Measurements from ENCODE around the gene NR1D1.
A peak's percentile ranks its signal among the peaks of the same experiment; 100 is the strongest.

NR1D1 gene

DNA sequence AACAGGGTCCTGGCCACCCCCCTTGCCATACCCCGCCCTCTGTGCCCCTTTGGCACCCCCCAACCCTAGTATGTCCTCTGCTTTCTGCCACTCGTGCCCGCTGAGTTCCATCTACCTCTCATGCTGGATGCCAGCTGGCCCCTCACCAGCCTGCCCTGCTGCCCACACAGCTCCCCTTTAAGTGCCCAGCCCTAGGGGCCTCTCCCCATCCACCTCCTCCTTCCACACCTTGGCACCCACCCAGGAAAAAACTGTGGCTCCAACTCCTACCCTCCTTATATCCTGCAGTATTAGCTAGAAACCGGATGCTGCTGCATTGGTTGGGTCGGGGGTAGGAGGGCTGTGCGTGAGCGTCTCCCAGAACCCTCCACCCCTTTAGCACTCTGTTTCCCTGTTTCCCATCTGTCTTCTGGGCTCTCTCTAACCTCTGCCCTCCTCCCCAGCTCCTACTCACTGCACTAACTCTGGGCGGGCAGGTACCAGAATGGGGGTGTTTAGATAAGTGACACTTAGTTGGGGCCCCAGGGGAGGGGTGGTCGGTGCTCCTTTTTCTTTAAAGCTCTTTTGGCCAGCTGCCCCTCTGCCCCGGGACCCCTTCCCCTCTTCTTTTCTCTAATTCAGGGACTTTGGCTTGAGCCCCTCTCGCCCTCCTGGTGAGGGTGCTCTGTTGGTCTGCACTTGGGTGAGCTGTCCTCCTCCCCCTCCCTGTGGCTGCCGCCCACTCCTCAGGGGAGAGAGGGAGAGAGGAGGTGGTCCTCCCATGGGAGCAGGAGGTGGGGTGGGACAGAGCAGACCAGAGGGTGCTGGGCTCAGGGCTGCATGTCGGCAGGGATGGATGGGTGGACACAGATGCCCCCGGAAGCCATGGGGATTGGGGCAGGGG, 9.9 kb downstream of the NR1D1 start:
- H3K9me3 ChIP-seq (ENCODE audit: control insufficient read depth, low read length), result no peaks in the 10 kb centered on the region
- H3K9ac ChIP-seq (ENCODE audit: low read length), result no peak overlapping the region
- no peaks in the 10 kb centered on the region for H3K27me3 ChIP-seq (ENCODE audit: control insufficient read depth, insufficient read depth, low read length)
- no peak overlapping the region for H3K4me3 ChIP-seq (ENCODE audit: low read length)
- H3K36me3 ChIP-seq (ENCODE audit: control insufficient read depth, insufficient read depth, low read length), result peaks cover 21% of the 10 kb centered on the region
- H3K4me1 ChIP-seq (ENCODE audit: control insufficient read depth, insufficient read depth, low read length), result peaks cover 16% of the 10 kb centered on the region

DNA sequence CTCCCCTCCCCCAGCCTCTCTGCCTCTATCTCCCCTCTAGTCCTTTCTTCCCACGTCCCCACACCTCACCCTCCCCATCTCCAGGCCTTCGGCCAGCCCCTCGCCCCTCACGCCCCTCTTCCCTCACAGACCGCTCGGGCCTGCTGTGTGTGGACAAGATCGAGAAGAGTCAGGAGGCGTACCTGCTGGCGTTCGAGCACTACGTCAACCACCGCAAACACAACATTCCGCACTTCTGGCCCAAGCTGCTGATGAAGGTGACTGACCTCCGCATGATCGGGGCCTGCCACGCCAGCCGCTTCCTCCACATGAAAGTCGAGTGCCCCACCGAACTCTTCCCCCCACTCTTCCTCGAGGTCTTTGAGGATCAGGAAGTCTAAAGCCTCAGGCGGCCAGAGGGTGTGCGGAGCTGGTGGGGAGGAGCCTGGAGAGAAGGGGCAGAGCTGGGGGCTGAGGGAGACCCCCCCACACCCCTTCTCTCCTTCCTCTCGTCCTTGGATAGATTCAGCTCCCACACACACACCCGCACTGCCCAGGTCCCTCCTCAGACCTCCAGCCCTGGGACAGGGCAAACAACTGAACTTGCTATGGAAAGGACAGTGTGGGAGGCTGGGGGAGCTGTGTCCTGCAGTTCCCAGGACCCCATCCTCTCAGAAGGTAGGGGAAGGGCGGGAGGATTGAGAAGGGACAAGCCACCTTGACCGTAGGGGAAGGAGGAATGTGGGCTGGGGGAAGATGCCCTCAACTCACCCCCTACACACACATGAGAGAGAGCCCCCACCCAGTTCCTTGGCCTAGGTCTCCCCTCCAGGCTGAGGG, 11.1 kb downstream of the NR1D1 start:
- Histone ChIP-seq H3K36me3 (ENCODE audit: control insufficient read depth, insufficient read depth, low read length) (peaks cover 19% of the 10 kb centered on the region), H3K27me3 (ENCODE audit: control insufficient read depth, insufficient read depth, low read length) (no peaks in the 10 kb centered on the region), H3K4me3 (ENCODE audit: low read length) (no peak overlapping the region), H3K4me1 (ENCODE audit: control insufficient read depth, insufficient read depth, low read length) (peaks cover 12% of the 10 kb centered on the region), H3K9ac (ENCODE audit: low read length) (no peak overlapping the region), H3K9me3 (ENCODE audit: control insufficient read depth, low read length) (no peaks in the 10 kb centered on the region)

DNA sequence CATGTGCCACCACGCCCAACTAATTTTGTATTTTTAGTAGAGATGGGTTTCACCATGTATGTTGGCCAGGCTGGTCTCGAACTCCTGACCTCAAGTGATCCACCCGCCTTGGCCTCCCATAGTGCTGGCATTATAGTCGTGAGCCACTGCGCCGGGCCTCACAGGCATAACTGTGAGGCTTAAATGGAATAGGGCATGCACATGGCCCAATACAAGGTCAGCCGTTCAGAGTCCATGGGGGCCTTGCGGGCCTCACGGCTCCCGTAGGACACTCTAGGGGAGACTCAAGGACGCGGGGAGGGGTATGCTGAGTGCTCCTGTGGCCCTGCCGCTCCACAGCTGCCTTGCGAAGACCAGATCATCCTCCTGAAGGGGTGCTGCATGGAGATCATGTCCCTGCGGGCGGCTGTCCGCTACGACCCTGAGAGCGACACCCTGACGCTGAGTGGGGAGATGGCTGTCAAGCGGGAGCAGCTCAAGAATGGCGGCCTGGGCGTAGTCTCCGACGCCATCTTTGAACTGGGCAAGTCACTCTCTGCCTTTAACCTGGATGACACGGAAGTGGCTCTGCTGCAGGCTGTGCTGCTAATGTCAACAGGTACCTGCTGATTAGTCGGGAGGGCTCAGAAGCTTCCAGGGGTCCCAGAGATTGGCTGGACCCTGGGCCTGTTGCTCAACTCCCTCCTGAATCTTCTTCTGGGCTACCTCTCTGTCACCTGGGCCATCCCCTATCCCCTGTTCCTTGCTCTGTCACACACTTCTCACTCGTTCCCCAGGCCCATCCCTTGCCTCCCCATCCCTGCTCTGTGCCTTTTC, 12.3 kb downstream of the NR1D1 start:
- Histone ChIP-seq H3K4me3 (ENCODE audit: low read length) (no peak overlapping the region), H3K9ac (ENCODE audit: low read length) (no peak overlapping the region), H3K27me3 (ENCODE audit: control insufficient read depth, insufficient read depth, low read length) (no peaks in the 10 kb centered on the region), H3K36me3 (ENCODE audit: control insufficient read depth, insufficient read depth, low read length) (peaks cover 14% of the 10 kb centered on the region), H3K9me3 (ENCODE audit: control insufficient read depth, low read length) (no peaks in the 10 kb centered on the region), H3K4me1 (ENCODE audit: control insufficient read depth, insufficient read depth, low read length) (peaks cover under 1% of the 10 kb centered on the region)

- H3K4me3 ChIP-seq (ENCODE audit: low read length), result no peak overlapping the region
- H3K4me1 ChIP-seq (ENCODE audit: control insufficient read depth, insufficient read depth, low read length), result no peaks in the 10 kb centered on the region
- H3K36me3 ChIP-seq (ENCODE audit: control insufficient read depth, insufficient read depth, low read length), result peaks cover 14% of the 10 kb centered on the region
- no peak overlapping the region for H3K9ac ChIP-seq (ENCODE audit: low read length)
- H3K27me3 ChIP-seq (ENCODE audit: control insufficient read depth, insufficient read depth, low read length), result no peaks in the 10 kb centered on the region
- no peaks in the 10 kb centered on the region for H3K9me3 ChIP-seq (ENCODE audit: control insufficient read depth, low read length)
These were observed 13.2 kb downstream of the NR1D1 start for GRCh38 chr17:40087049-40087794.

DNA sequence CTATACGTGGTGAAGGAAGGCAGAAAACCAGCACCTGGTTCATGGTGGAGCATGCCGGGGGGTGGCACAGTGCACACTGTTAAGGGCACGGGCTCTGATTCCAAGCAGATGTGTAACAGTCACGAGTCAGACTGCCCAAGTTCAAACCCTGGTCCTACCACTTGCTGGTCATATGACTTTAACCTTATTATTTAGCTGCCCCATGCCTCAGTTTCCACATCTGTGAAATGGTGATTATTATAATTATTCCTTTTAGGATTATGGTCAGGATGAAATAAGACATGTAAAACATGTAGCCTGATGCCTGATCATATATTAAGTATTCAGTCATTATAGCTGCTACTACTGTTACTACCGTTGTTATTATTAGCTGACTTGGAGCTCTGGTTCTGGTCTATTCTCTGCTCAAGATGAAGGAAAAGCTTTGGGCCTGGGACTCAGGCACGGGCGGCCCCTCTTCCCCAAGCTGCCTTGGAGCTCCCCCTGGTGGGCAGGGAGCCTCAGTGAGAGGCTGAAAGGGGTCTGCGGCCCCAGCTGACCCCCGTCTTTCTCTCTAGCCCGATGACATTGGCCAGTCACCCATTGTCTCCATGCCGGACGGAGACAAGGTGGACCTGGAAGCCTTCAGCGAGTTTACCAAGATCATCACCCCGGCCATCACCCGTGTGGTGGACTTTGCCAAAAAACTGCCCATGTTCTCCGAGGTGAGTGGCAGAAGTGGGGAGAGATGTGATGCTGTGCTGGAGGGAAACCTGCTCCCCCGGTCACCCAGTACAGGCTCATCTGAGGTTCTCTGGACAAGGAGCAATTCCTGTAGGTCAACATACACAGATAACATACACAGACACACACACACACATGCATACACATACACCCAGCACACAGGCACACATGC, 14.0 kb downstream of the NR1D1 start:
- Histone ChIP-seq H3K4me3 (ENCODE audit: low read length) (no peak overlapping the region), H3K9ac (ENCODE audit: low read length) (peak overlapping the region; percentile 4), H3K9me3 (ENCODE audit: control insufficient read depth, low read length) (no peaks in the 10 kb centered on the region), H3K27me3 (ENCODE audit: control insufficient read depth, insufficient read depth, low read length) (no peaks in the 10 kb centered on the region), H3K36me3 (ENCODE audit: control insufficient read depth, insufficient read depth, low read length) (peaks cover 14% of the 10 kb centered on the region), H3K4me1 (ENCODE audit: control insufficient read depth, insufficient read depth, low read length) (no peaks in the 10 kb centered on the region)

DNA sequence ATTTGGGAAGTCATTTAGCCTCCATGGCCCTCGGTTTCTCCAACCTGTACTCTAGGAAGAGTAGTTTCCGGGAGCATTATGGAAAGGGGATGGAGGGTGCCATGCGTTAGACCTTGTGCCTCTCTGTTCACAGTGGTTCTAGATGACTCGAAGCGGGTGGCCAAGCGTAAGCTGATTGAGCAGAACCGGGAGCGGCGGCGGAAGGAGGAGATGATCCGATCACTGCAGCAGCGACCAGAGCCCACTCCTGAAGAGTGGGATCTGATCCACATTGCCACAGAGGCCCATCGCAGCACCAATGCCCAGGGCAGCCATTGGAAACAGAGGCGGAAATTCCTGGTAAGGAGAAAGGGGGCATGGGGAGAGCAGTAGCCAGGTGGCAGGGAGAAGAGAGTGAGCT, 15.9 kb downstream of the NR1D1 start:
- Histone ChIP-seq H3K4me1 (ENCODE audit: control insufficient read depth, insufficient read depth, low read length) (peaks cover 5% of the 10 kb centered on the region), H3K9ac (ENCODE audit: low read length) (no peak overlapping the region), H3K9me3 (ENCODE audit: control insufficient read depth, low read length) (no peaks in the 10 kb centered on the region), H3K36me3 (ENCODE audit: control insufficient read depth, insufficient read depth, low read length) (peaks cover 14% of the 10 kb centered on the region), H3K27me3 (ENCODE audit: control insufficient read depth, insufficient read depth, low read length) (no peaks in the 10 kb centered on the region), H3K4me3 (ENCODE audit: low read length) (no peak overlapping the region)

- Histone ChIP-seq H3K4me1 (ENCODE audit: control insufficient read depth, insufficient read depth, low read length) (peaks cover 30% of the 10 kb centered on the region), H3K27me3 (ENCODE audit: control insufficient read depth, insufficient read depth, low read length) (no peaks in the 10 kb centered on the region), H3K9me3 (ENCODE audit: control insufficient read depth, low read length) (no peaks in the 10 kb centered on the region), H3K36me3 (ENCODE audit: control insufficient read depth, insufficient read depth, low read length) (peaks cover 13% of the 10 kb centered on the region), H3K4me3 (ENCODE audit: low read length) (no peak overlapping the region), H3K9ac (ENCODE audit: low read length) (no peak overlapping the region)
These were observed 20.8 kb downstream of the NR1D1 start for GRCh38 chr17:40079545-40079944.

- H3K27me3 ChIP-seq (ENCODE audit: control insufficient read depth, insufficient read depth, low read length), result no peaks in the 10 kb centered on the region
- peaks cover 7% of the 10 kb centered on the region for H3K36me3 ChIP-seq (ENCODE audit: control insufficient read depth, insufficient read depth, low read length)
- H3K4me1 ChIP-seq (ENCODE audit: control insufficient read depth, insufficient read depth, low read length), result peaks cover 59% of the 10 kb centered on the region
- no peaks in the 10 kb centered on the region for H3K9me3 ChIP-seq (ENCODE audit: control insufficient read depth, low read length)
- H3K9ac ChIP-seq (ENCODE audit: low read length), result peak overlapping the region; percentile 3
- no peak overlapping the region for H3K4me3 ChIP-seq (ENCODE audit: low read length)
These were observed 23.8 kb downstream of the NR1D1 start for GRCh38 chr17:40076591-40076990.

GRCh38 chr17:40075942-40076498, 24.4 kb downstream of the NR1D1 start:
- H3K4me1 ChIP-seq (ENCODE audit: control insufficient read depth, insufficient read depth, low read length), result peaks cover 62% of the 10 kb centered on the region
- H3K9me3 ChIP-seq (ENCODE audit: control insufficient read depth, low read length), result no peaks in the 10 kb centered on the region
- no peaks in the 10 kb centered on the region for H3K27me3 ChIP-seq (ENCODE audit: control insufficient read depth, insufficient read depth, low read length)
- H3K4me3 ChIP-seq (ENCODE audit: low read length), result no peak overlapping the region
- peak overlapping the region; percentile 44 for H3K9ac ChIP-seq (ENCODE audit: low read length)
- peaks cover 7% of the 10 kb centered on the region for H3K36me3 ChIP-seq (ENCODE audit: control insufficient read depth, insufficient read depth, low read length)

DNA sequence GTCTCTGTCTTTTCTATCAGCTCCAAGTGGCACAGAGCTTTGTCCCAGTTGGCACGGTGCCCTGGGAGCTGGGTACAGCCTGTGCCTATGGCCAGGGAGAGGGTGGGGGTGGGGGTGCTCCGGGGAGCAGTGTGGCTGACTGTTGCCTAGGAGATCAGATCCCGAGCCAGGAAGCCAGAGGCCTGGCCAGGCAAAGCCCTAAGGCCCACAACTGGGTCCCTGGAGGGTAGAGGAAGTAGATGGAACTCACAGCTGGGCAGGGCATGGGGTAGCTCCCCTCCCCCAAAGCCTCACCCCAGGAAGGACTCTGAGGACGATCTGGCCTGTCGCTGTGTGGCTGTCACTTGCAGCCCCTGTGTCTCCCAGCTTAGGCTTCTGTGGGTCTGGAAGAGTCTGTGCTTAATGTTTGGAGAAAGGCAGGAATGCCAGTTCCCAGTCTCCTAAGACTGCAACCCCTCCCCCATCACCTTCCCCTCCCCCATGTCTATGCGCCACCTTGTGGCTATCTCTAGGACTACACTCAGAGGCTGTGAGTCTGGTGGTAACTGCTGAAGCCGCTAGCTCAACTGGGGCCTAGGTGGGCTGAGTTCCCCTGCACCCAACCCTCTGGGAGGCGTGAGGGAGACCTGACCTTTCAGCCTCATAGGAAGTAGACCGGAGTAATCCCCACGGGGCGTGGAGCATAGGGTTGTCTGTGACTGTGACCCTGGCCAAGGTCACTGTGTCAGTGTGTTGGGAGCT, 25.0 kb downstream of the NR1D1 start:
- H3K4me1 ChIP-seq (ENCODE audit: control insufficient read depth, insufficient read depth, low read length), result peaks cover 66% of the 10 kb centered on the region
- peaks cover 7% of the 10 kb centered on the region for H3K36me3 ChIP-seq (ENCODE audit: control insufficient read depth, insufficient read depth, low read length)
- peak overlapping the region; percentile 44 for H3K9ac ChIP-seq (ENCODE audit: low read length)
- H3K4me3 ChIP-seq (ENCODE audit: low read length), result no peak overlapping the region
- no peaks in the 10 kb centered on the region for H3K27me3 ChIP-seq (ENCODE audit: control insufficient read depth, insufficient read depth, low read length)
- H3K9me3 ChIP-seq (ENCODE audit: control insufficient read depth, low read length), result no peaks in the 10 kb centered on the region
